Progenitor cell of endocrine pancreas (in vitro differentiated cells): ENCODE measurements around the gene DOCK1. TPM values are rescaled to one million over a fixed set of nuclear protein-coding genes. Genes with fewer than 3 reads are reported as not detected.

Source experiments
- DNase-seq: peaks from one replicate; pipeline ENCODE4 v3.0.0; 2021; ENCODE audit warnings: low spot score; ENCODE audit not compliant: unreplicated experiment
- H3K27ac Mint-ChIP-seq: 2 replicates; pipeline ENCODE4 v1.8.0; 2021; ENCODE audit warnings: mild to moderate bottlenecking, moderate library complexity, mixed read lengths
- H3K27me3 Mint-ChIP-seq: 2 replicates; pipeline ENCODE4 v1.8.0; 2021; ENCODE audit warnings: mixed read lengths
- H3K36me3 Mint-ChIP-seq: 2 replicates; pipeline ENCODE4 v1.8.0; 2022; ENCODE audit warnings: mixed read lengths; ENCODE audit not compliant: insufficient read depth
- H3K4me1 Mint-ChIP-seq: 2 replicates; pipeline ENCODE4 v1.8.0; 2021; ENCODE audit warnings: low read depth, mixed read lengths
- H3K4me3 Mint-ChIP-seq: 2 replicates; pipeline ENCODE4 v1.8.0; 2021; ENCODE audit warnings: low read depth, mild to moderate bottlenecking, moderate library complexity, mixed read lengths
- H3K9me3 Mint-ChIP-seq: 2 replicates; pipeline ENCODE4 v1.8.0; 2021; ENCODE audit warnings: low read depth, mixed read lengths
- CTCF ChIP-seq: fragments of 200-600 bp; sonication (generic); IDR thresholded peaks from one replicate; pipeline ENCODE4 v1.5.0; 2021; ENCODE audit warnings: antibody characterized with exemption, mild to moderate bottlenecking; ENCODE audit not compliant: unreplicated experiment
- total RNA-seq: library from RNA; stranded (reverse); gene quantifications from 2 replicates; pipeline ENCODE4 v1.2.1, GENCODE V29; 2021

The DOCK1 gene
- total RNA-seq, 1 donor from 2014 or later = 77.8 TPM

GRCh38 chr10:127302343-127302742 lies 397.1 kb downstream of the DOCK1 start:
- no peak for DNase-seq
- H3K4me3 Mint-ChIP-seq = no peak overlapping the region
- no peak for TF ChIP-seq CTCF

GRCh38 chr10:127303105-127303504 lies 397.9 kb downstream of the DOCK1 start:
- TF ChIP-seq CTCF = no peak
- Mint-ChIP-seq H3K27me3 (no peaks in the 10 kb centered on the region), H3K4me1 (peaks cover 17% of the 10 kb centered on the region), H3K27ac (peak overlapping the region; percentile 53), H3K36me3 (no peaks in the 10 kb centered on the region), H3K9me3 (no peaks in the 10 kb centered on the region), H3K4me3 (no peak overlapping the region)
- DNase-seq = no peak

More at GRCh38 chr10:127302343-127302742, 397.1 kb downstream of the DOCK1 start:
- peaks cover 17% of the 10 kb centered on the region for H3K4me1 Mint-ChIP-seq
- H3K27ac Mint-ChIP-seq = no peak overlapping the region
- H3K36me3 Mint-ChIP-seq = no peaks in the 10 kb centered on the region
- no peaks in the 10 kb centered on the region for H3K27me3 Mint-ChIP-seq
- H3K9me3 Mint-ChIP-seq = no peaks in the 10 kb centered on the region

GRCh38 chr10:127303746-127304145 lies 398.5 kb downstream of the DOCK1 start:
- Mint-ChIP-seq H3K36me3 (peaks cover 1% of the 10 kb centered on the region), H3K9me3 (no peaks in the 10 kb centered on the region), H3K27me3 (no peaks in the 10 kb centered on the region), H3K4me3 (no peak overlapping the region), H3K27ac (no peak overlapping the region), H3K4me1 (peaks cover 17% of the 10 kb centered on the region)
- no peak for DNase-seq
- no peak for TF ChIP-seq CTCF

- DNase-seq = no peak
- no peak overlapping the region for H3K4me3 Mint-ChIP-seq
- TF ChIP-seq CTCF = no peak
Observed at GRCh38 chr10:127306479-127306878, 401.3 kb downstream of the DOCK1 start.

GRCh38 chr10:127307338-127307737 lies 402.1 kb downstream of the DOCK1 start:
- DNase-seq = no peak
- Mint-ChIP-seq H3K4me3 (no peak overlapping the region), H3K4me1 (peaks cover 5% of the 10 kb centered on the region), H3K36me3 (peaks cover 1% of the 10 kb centered on the region), H3K27me3 (no peaks in the 10 kb centered on the region), H3K27ac (no peak overlapping the region), H3K9me3 (no peaks in the 10 kb centered on the region)
- no peak for TF ChIP-seq CTCF

More at GRCh38 chr10:127306479-127306878, 401.3 kb downstream of the DOCK1 start:
- no peak overlapping the region for H3K27ac Mint-ChIP-seq
- no peaks in the 10 kb centered on the region for H3K9me3 Mint-ChIP-seq
- peaks cover 1% of the 10 kb centered on the region for H3K36me3 Mint-ChIP-seq
- peaks cover 11% of the 10 kb centered on the region for H3K4me1 Mint-ChIP-seq
- no peaks in the 10 kb centered on the region for H3K27me3 Mint-ChIP-seq
